Common myeloid progenitor, CD34-positive (primary cell): Measurements from ENCODE around the gene ATP5MG.
"Not testable (repeated sequence)": the region's sequence is repeated elsewhere in the genome, so short reads cannot be mapped to it uniquely, and the experiment has no call there.

Source experiments
- CTCF ChIA-PET: fragments of 350-600 bp; sonication (Branson Sonifier 250); formaldehyde crosslinking; loops from one replicate; lab custom pipeline; 2021; ENCODE audit warnings: antibody characterized with exemption; lab: Charles Lee
- POLR2A ChIA-PET: fragments of 350-600 bp; sonication (Branson Sonifier 250); formaldehyde crosslinking; loops from one replicate; lab custom pipeline; 2021; ENCODE audit warnings: antibody characterized with exemption; lab: Charles Lee
- DNase-seq, 3 donors: peaks; one replicate each; pipeline versions ENCODE4 v3.0.0 to v3.0.0-alpha.2; 2013
- H3K27ac ChIP-seq, 2 experiments: 1 replicate in 1 of 2; 2 replicates in 1 of 2; pipeline ENCODE4 v1.7.0; 2013; ENCODE audit warnings: inconsistent platforms in 2 of 2, low read length in 2 of 2, mild to moderate bottlenecking in 2 of 2, low read depth in 1 of 2, moderate library complexity in 1 of 2; ENCODE audit not compliant: severe bottlenecking in 2 of 2, insufficient read depth in 1 of 2, poor library complexity in 1 of 2
- H3K27me3 ChIP-seq, 5 experiments: replicated peaks in 2 of 5; 1 replicate in 3 of 5; 2 replicates in 2 of 5; pipeline versions ENCODE4 v1.6.1 to v1.7.0; 2013; ENCODE audit warnings: low read length in 4 of 5, mild to moderate bottlenecking in 2 of 5, moderate library complexity in 2 of 5, inconsistent platforms in 1 of 5; ENCODE audit not compliant: insufficient read depth in 5 of 5, control insufficient read depth in 4 of 5
- H3K36me3 ChIP-seq, 4 experiments: 1 replicate in 2 of 4; 2 replicates in 2 of 4; pipeline versions ENCODE4 v1.6.1 to v1.7.0; 2013; ENCODE audit warnings: low read length in 3 of 4, control low read depth in 1 of 4, mild to moderate bottlenecking in 1 of 4; ENCODE audit not compliant: control insufficient read depth in 4 of 4, insufficient read depth in 4 of 4
- H3K4me1 ChIP-seq, 4 experiments: 1 replicate in 3 of 4; 2 replicates in 1 of 4; pipeline versions ENCODE4 v1.6.1 to v1.7.1; 2013; ENCODE audit warnings: low read length in 3 of 4, mild to moderate bottlenecking in 3 of 4, control low read depth in 1 of 4, inconsistent platforms in 1 of 4, moderate library complexity in 1 of 4; ENCODE audit not compliant: control insufficient read depth in 4 of 4, insufficient read depth in 4 of 4; ENCODE audit errors: control extremely low read depth in 1 of 4
- H3K4me3 ChIP-seq, 7 experiments: 1 replicate in 4 of 7; 2 replicates in 3 of 7; pipeline versions ENCODE4 v1.5.1 to v1.7.0; 2013; ENCODE audit warnings: mild to moderate bottlenecking in 7 of 7, low read length in 6 of 7, moderate library complexity in 6 of 7, inconsistent platforms in 2 of 7, low read depth in 2 of 7, control low read depth in 1 of 7; ENCODE audit not compliant: insufficient read depth in 4 of 7, control insufficient read depth in 1 of 7; ENCODE audit errors: extremely low read depth in 1 of 7
- H3K9me3 ChIP-seq, 5 experiments: 1 replicate in 4 of 5; 2 replicates in 1 of 5; pipeline versions ENCODE4 v1.6.1 to v1.7.1; 2013; ENCODE audit warnings: low read length in 4 of 5, mild to moderate bottlenecking in 2 of 5, inconsistent platforms in 1 of 5, low read depth in 1 of 5, moderate library complexity in 1 of 5; ENCODE audit not compliant: control insufficient read depth in 4 of 5, insufficient read depth in 2 of 5; ENCODE audit errors: control extremely low read depth in 1 of 5
- WGBS: methylation state at CpG from one replicate; pipeline ENCODE4 v1.1.5; 2013; ENCODE audit not compliant: insufficient coverage; 5-methylcytosine and 5-hydroxymethylcytosine counted together

The ATP5MG gene

GRCh38 chr11:118402594-118402993 lies 1.2 kb downstream of the ATP5MG start:
- H3K4me1 ChIP-seq: peaks cover 8 to 23% (median 13%) of the 10 kb centered on the region in 4 experiments
- WGBS: 95% methylated on average over 6 of the region's 7 CpGs
- POLR2A ChIA-PET, H3K27me3 ChIP-seq, H3K9me3 ChIP-seq, DNase-seq: not testable (repeated sequence)
- peak overlapping the region in 1 of 2 experiments; percentile 95 for H3K27ac ChIP-seq
- H3K4me3 ChIP-seq: peak overlapping the region in 6 of 7 experiments; percentile 89 to 100 (median 96)
- H3K36me3 ChIP-seq: peaks cover 5 to 28% (median 22%) of the 10 kb centered on the region in 4 experiments
- CTCF ChIA-PET: interaction anchor here (0.6 to 2.1 kb wide), 10 partner anchors 9 to 161 kb away, joined by 3 to 9 read pairs (median 4); no protein-coding TSS in a partner anchor

GRCh38 chr11:118406599-118407166 lies 5.3 kb downstream of the ATP5MG start:
- ChIA-PET POLR2A (no interaction called here), CTCF (interaction anchor here (1.6 to 1.7 kb wide), 3 partner anchors 9 to 31 kb away, joined by 4 read pairs; no protein-coding TSS in a partner anchor)
- Histone ChIP-seq H3K27ac (no peak overlapping the region), H3K27me3 (no peaks in the 10 kb centered on the region), H3K36me3 (peaks cover 7 to 45% (median 33%) of the 10 kb centered on the region in 4 experiments), H3K9me3 (no peaks in the 10 kb centered on the region), H3K4me3 (no peak overlapping the region), H3K4me1 (peaks cover 5 to 15% (median 9%) of the 10 kb centered on the region in 4 experiments)
- no peak for DNase-seq
- WGBS: 91% methylated on average over 6 of the region's 7 CpGs

GRCh38 chr11:118410055-118410745 lies 8.8 kb downstream of the ATP5MG start:
- POLR2A ChIA-PET: interaction anchor here (0.6 kb wide), 1 partner anchor 104 kb away, joined by 3 read pairs; no protein-coding TSS in a partner anchor
- peaks cover 7 to 41% (median 29%) of the 10 kb centered on the region in 4 experiments for H3K36me3 ChIP-seq
- CTCF ChIA-PET: no interaction called here

GRCh38 chr11:118411530-118411929 lies 10.1 kb downstream of the ATP5MG start:
- H3K4me3 ChIP-seq: no peak overlapping the region
- H3K36me3 ChIP-seq: peaks cover 7 to 35% (median 20%) of the 10 kb centered on the region in 4 experiments
- DNase-seq: no peak
- no peak overlapping the region for H3K27ac ChIP-seq
- no CpG with 5 or more reads among the region's 4 CpGs for WGBS
- ChIA-PET POLR2A (no interaction called here), CTCF (interaction anchor here (1.0 kb wide), 1 partner anchor 9 kb away, joined by 4 read pairs; no protein-coding TSS in a partner anchor)
- peaks cover 16 to 26% (median 23%) of the 10 kb centered on the region in 4 experiments for H3K4me1 ChIP-seq
- H3K27me3 ChIP-seq: no peaks in the 10 kb centered on the region
- H3K9me3 ChIP-seq: no peaks in the 10 kb centered on the region

More at GRCh38 chr11:118410055-118410745, 8.8 kb downstream of the ATP5MG start:
- no peaks in the 10 kb centered on the region for H3K27me3 ChIP-seq
- no peaks in the 10 kb centered on the region for H3K9me3 ChIP-seq
- no peak overlapping the region for H3K4me3 ChIP-seq
- H3K4me1 ChIP-seq: peaks cover 6 to 13% (median 11%) of the 10 kb centered on the region in 4 experiments
- WGBS: 100% methylated on average over 2 of the region's 7 CpGs
- DNase-seq: no peak
- H3K27ac ChIP-seq: no peak overlapping the region

- H3K27me3 ChIP-seq: no peaks in the 10 kb centered on the region
- no peaks in the 10 kb centered on the region for H3K9me3 ChIP-seq
- no peak for DNase-seq
- H3K27ac ChIP-seq: no peak overlapping the region
- WGBS: no CpG with 5 or more reads among the region's 1 CpG
- no peak overlapping the region for H3K4me3 ChIP-seq
- POLR2A ChIA-PET: no interaction called here
- H3K4me1 ChIP-seq: peaks cover 16 to 26% (median 24%) of the 10 kb centered on the region in 4 experiments
- CTCF ChIA-PET: interaction anchor here (0.8 to 1.6 kb wide), 4 partner anchors 11 to 27 kb away, joined by 3 to 5 read pairs (median 4); partner anchors contain the start of gene KMT2A
- H3K36me3 ChIP-seq: peaks cover 4 to 24% (median 10%) of the 10 kb centered on the region in 4 experiments
Observed at GRCh38 chr11:118412921-118413320, 11.5 kb downstream of the ATP5MG start.

- no peaks in the 10 kb centered on the region for H3K9me3 ChIP-seq
- WGBS: 3% methylated on average over 5 of the region's 8 CpGs
- H3K27me3 ChIP-seq: no peaks in the 10 kb centered on the region
- CTCF ChIA-PET: interaction anchor here (0.8 to 2.3 kb wide), 5 partner anchors 10 to 20 kb away, joined by 3 to 7 read pairs (median 4); partner anchors contain the start of gene KMT2A
- peaks cover 16 to 26% (median 24%) of the 10 kb centered on the region in 4 experiments for H3K4me1 ChIP-seq
- peaks cover 0 to 10% (median under 1%) of the 10 kb centered on the region in 4 experiments for H3K36me3 ChIP-seq
- peak overlapping the region in 1 of 7 experiments; percentile 35 for H3K4me3 ChIP-seq
- POLR2A ChIA-PET: interaction anchor here (1.0 to 2.2 kb wide), 3 partner anchors 13 to 21 kb away, joined by 3 to 12 read pairs (median 3); partner anchors contain the start of genes ATP5MG and KMT2A
- peak in 2 of 3 donors; percentile 74 to 78 for DNase-seq
- H3K27ac ChIP-seq: peak overlapping the region in 1 of 2 experiments; percentile 79
Observed at GRCh38 chr11:118415062-118415738, 13.8 kb downstream of the ATP5MG start.
